Activated CD8-positive, alpha-beta memory T cell treated with anti-CD3 and anti-CD28 coated beads, Interleukin-2, amount 50 U/mL, for 48 hours (primary cell): Measurements from ENCODE around the gene ELP4.

Source experiments
- DNase-seq: peaks from one replicate; pipeline ENCODE4 v3.0.0-alpha.2; 2020

The ELP4 gene

GRCh38 chr11:31802990-31803812 lies 293.6 kb downstream of the ELP4 start:
- no peak for DNase-seq

- no peak for DNase-seq
Observed at GRCh38 chr11:31803813-31804311, 294.3 kb downstream of the ELP4 start.

- peak; percentile 57 for DNase-seq
Observed at GRCh38 chr11:31804312-31805036, 294.9 kb downstream of the ELP4 start.

GRCh38 chr11:31805037-31805628 lies 295.6 kb downstream of the ELP4 start:
- peak; percentile 56 for DNase-seq

- no peak for DNase-seq
Observed at GRCh38 chr11:31805629-31806185, 296.1 kb downstream of the ELP4 start.

GRCh38 chr11:31806186-31806927 lies 296.8 kb downstream of the ELP4 start:
- no peak for DNase-seq

- no peak for DNase-seq
Observed at GRCh38 chr11:31806928-31807798, 297.6 kb downstream of the ELP4 start.

GRCh38 chr11:31807799-31808667 lies 298.5 kb downstream of the ELP4 start:
- DNase-seq, result no peak

GRCh38 chr11:31808721-31809540 lies 299.4 kb downstream of the ELP4 start:
- no peak for DNase-seq

GRCh38 chr11:31809541-31809856 lies 299.9 kb downstream of the ELP4 start:
- no peak for DNase-seq

GRCh38 chr11:31809857-31810778 lies 300.6 kb downstream of the ELP4 start:
- DNase-seq, result no peak

GRCh38 chr11:31810779-31811647 lies 301.4 kb downstream of the ELP4 start, which contains the start of gene PAX6:
Gene PAX6, minus strand, starts transcription at chr11:31811322. Its CDS starts 4,911 bp downstream, at chr11:31806411.
- DNase-seq, result no peak

GRCh38 chr11:31812383-31813381 lies 303.1 kb downstream of the ELP4 start:
- no peak for DNase-seq

GRCh38 chr11:31813391-31814175 lies 304.0 kb downstream of the ELP4 start:
- DNase-seq, result no peak

- no peak for DNase-seq
Observed at GRCh38 chr11:31814176-31814868, 304.8 kb downstream of the ELP4 start.
